Epithelial cell of prostate (primary cell): ENCODE data around the gene RNF220.
"Not testable (repeated sequence)": the region's sequence is repeated elsewhere in the genome, so short reads cannot be mapped to it uniquely, and the experiment has no call there.

Source experiments
- DNase-seq: peaks from one replicate; pipeline ENCODE4 v3.0.0-alpha.2; 2011; ENCODE audit warnings: low read depth, low spot score
- H3K27ac ChIP-seq: fragments of 450-650 bp; 2 replicates; pipeline ENCODE4 v1.5.1; 2017; ENCODE audit warnings: mild to moderate bottlenecking

Gene RNF220

GRCh38 chr1:44484155-44484688 is 79.2 kb downstream of the RNF220 start:
- H3K27ac ChIP-seq, result no peak overlapping the region
- no peak for DNase-seq

- DNase-seq, result peak; percentile 48
- H3K27ac ChIP-seq, result no peak overlapping the region
Measured at GRCh38 chr1:44485229-44485933, 80.3 kb downstream of the RNF220 start.

GRCh38 chr1:44485934-44486460 is 80.9 kb downstream of the RNF220 start:
- no peak for DNase-seq
- H3K27ac ChIP-seq, result no peak overlapping the region

- no peak for DNase-seq
- H3K27ac ChIP-seq, result no peak overlapping the region
Measured at GRCh38 chr1:44489481-44489880, 84.4 kb downstream of the RNF220 start.

- H3K27ac ChIP-seq, result no peak overlapping the region
- no peak for DNase-seq
Measured at GRCh38 chr1:44496541-44497171, 91.6 kb downstream of the RNF220 start.

GRCh38 chr1:44497422-44498170 is 92.5 kb downstream of the RNF220 start:
- DNase-seq, result no peak
- no peak overlapping the region for H3K27ac ChIP-seq

- DNase-seq, result no peak
- no peak overlapping the region for H3K27ac ChIP-seq
Measured at GRCh38 chr1:44499306-44499705, 94.3 kb downstream of the RNF220 start.

GRCh38 chr1:44500181-44501046 is 95.4 kb downstream of the RNF220 start:
- H3K27ac ChIP-seq, result no peak overlapping the region
- no peak for DNase-seq

GRCh38 chr1:44501047-44501890 is 96.2 kb downstream of the RNF220 start:
- no peak for DNase-seq
- no peak overlapping the region for H3K27ac ChIP-seq

GRCh38 chr1:44502823-44503222 is 97.8 kb downstream of the RNF220 start:
- not testable (repeated sequence) for H3K27ac ChIP-seq, DNase-seq

- no peak overlapping the region for H3K27ac ChIP-seq
- no peak for DNase-seq
Measured at GRCh38 chr1:44503625-44504024, 98.6 kb downstream of the RNF220 start.

- H3K27ac ChIP-seq, result no peak overlapping the region
- no peak for DNase-seq
Measured at GRCh38 chr1:44505210-44505993, 100.3 kb downstream of the RNF220 start.

GRCh38 chr1:44507490-44508396 is 102.7 kb downstream of the RNF220 start:
- no peak for DNase-seq
- no peak overlapping the region for H3K27ac ChIP-seq

GRCh38 chr1:44508397-44508745 is 103.3 kb downstream of the RNF220 start:
- H3K27ac ChIP-seq, result no peak overlapping the region
- no peak for DNase-seq

- no peak for DNase-seq
- H3K27ac ChIP-seq, result no peak overlapping the region
Measured at GRCh38 chr1:44511363-44511762, 106.3 kb downstream of the RNF220 start.

- no peak overlapping the region for H3K27ac ChIP-seq
- DNase-seq, result no peak
Measured at GRCh38 chr1:44511769-44512168, 106.7 kb downstream of the RNF220 start.

GRCh38 chr1:44512313-44512885 is 107.3 kb downstream of the RNF220 start:
- no peak for DNase-seq
- no peak overlapping the region for H3K27ac ChIP-seq
